Right atrium auricular region (tissue), 2 donors: ENCODE data around the gene CERK. TPM values are rescaled to one million over a fixed set of nuclear protein-coding genes. Genes with fewer than 3 reads are reported as not detected.

ENCODE experiments used
- DNase-seq: peaks from one replicate; pipeline ENCODE4 v3.0.0-alpha.2; 2019; ENCODE audit warnings: low spot score
- H3K27ac ChIP-seq, 2 donors: fragments of 200-600 bp; sonication (generic); 1 replicate in 1 of 2; 2 replicates in 1 of 2; pipeline ENCODE4 v1.5.1; 2016 to 2019
- H3K27me3 ChIP-seq, 2 donors: fragments of 200-600 bp; sonication (generic); one replicate each; pipeline versions ENCODE4 v1.5.1 to v1.6.0; 2017 to 2019
- H3K36me3 ChIP-seq: fragments of 200-600 bp; sonication (generic); one replicate; pipeline ENCODE4 v1.5.1; 2016
- H3K4me1 ChIP-seq, 2 donors: fragments of 200-600 bp; sonication (generic); one replicate each; pipeline versions ENCODE4 v1.5.1 to v1.6.0; 2017 to 2019
- H3K4me3 ChIP-seq, 2 donors: fragments of 200-600 bp; sonication (generic); 1 replicate in 1 of 2; 2 replicates in 1 of 2; pipeline ENCODE4 v1.5.1; 2017 to 2019; ENCODE audit warnings: mild to moderate bottlenecking in 1 of 2, moderate library complexity in 1 of 2
- H3K9me3 ChIP-seq, 2 donors: fragments of 200-600 bp; sonication (generic); one replicate each; pipeline ENCODE4 v1.5.1; 2019
- CTCF ChIP-seq, 2 donors: fragments of 200-600 bp; sonication (generic); IDR thresholded peaks; one replicate each; pipeline ENCODE4 v1.5.1; 2019; ENCODE audit warnings: antibody characterized with exemption in 2 of 2
- total RNA-seq, 2 donors: library from RNA; depleted of rRNA; stranded (reverse); fragments of >200 nt; gene quantifications; one replicate each; pipeline ENCODE4 v1.1.0, GENCODE V29; 2016

CERK gene
- total RNA-seq, 2 donors from 2014 or later, result 46.0 to 59.8 TPM

GRCh38 chr22:46654426-46654825 lies 83.6 kb downstream of the CERK start:
- Histone ChIP-seq H3K9me3 (no peaks in the 10 kb centered on the region), H3K4me3 (no peak overlapping the region), H3K27me3 (no peaks in the 10 kb centered on the region), H3K4me1 (peaks cover 0 to 74% of the 10 kb centered on the region in 2 donors), H3K36me3 (peaks cover 11% of the 10 kb centered on the region), H3K27ac (peak overlapping the region; percentile 88 to 93)
- TF ChIP-seq CTCF (IDR thresholded peaks at IDR 0.05), result no peak
- DNase-seq, result no peak

- Histone ChIP-seq H3K9me3 (no peaks in the 10 kb centered on the region), H3K27me3 (no peaks in the 10 kb centered on the region), H3K36me3 (peaks cover 3% of the 10 kb centered on the region), H3K4me3 (no peak overlapping the region), H3K27ac (peak overlapping the region; percentile 88 to 93), H3K4me1 (peaks cover 0 to 77% of the 10 kb centered on the region in 2 donors)
- no peak for DNase-seq
- TF ChIP-seq CTCF (IDR thresholded peaks at IDR 0.05), result no peak
Measured at GRCh38 chr22:46653596-46653995, 84.5 kb downstream of the CERK start.

GRCh38 chr22:46652847-46653331 lies 85.2 kb downstream of the CERK start:
- Histone ChIP-seq H3K4me3 (peak overlapping the region in 1 of 2 donors; percentile 35), H3K9me3 (no peaks in the 10 kb centered on the region), H3K27ac (peak overlapping the region; percentile 88 to 93), H3K36me3 (no peaks in the 10 kb centered on the region), H3K27me3 (no peaks in the 10 kb centered on the region), H3K4me1 (peaks cover 0 to 74% of the 10 kb centered on the region in 2 donors)
- peak; percentile 67 for DNase-seq
- TF ChIP-seq CTCF (IDR thresholded peaks at IDR 0.05), result no peak

- no peaks in the 10 kb centered on the region for H3K27me3 ChIP-seq
- H3K36me3 ChIP-seq, result no peaks in the 10 kb centered on the region
- TF ChIP-seq CTCF (IDR thresholded peaks at IDR 0.05), result no peak
- no peaks in the 10 kb centered on the region for H3K9me3 ChIP-seq
- H3K4me1 ChIP-seq, result peaks cover 0 to 81% of the 10 kb centered on the region in 2 donors
- DNase-seq, result no peak
- peak overlapping the region in 1 of 2 donors; percentile 35 for H3K4me3 ChIP-seq
- H3K27ac ChIP-seq, result peak overlapping the region; percentile 88 to 93
Measured at GRCh38 chr22:46652081-46652846, 85.8 kb downstream of the CERK start.

- H3K27ac ChIP-seq, result peak overlapping the region; percentile 88 to 93
Measured at GRCh38 chr22:46651316-46651715, 86.7 kb downstream of the CERK start.

More at GRCh38 chr22:46651316-46651715, 86.7 kb downstream of the CERK start:
- TF ChIP-seq CTCF (IDR thresholded peaks at IDR 0.05), result no peak
- no peaks in the 10 kb centered on the region for H3K27me3 ChIP-seq
- peaks cover 0 to 82% of the 10 kb centered on the region in 2 donors for H3K4me1 ChIP-seq
- H3K4me3 ChIP-seq, result no peak overlapping the region
- H3K36me3 ChIP-seq, result no peaks in the 10 kb centered on the region
- H3K9me3 ChIP-seq, result no peaks in the 10 kb centered on the region
- DNase-seq, result no peak
